Measurements from ENCODE around the gene TMEM119.

The TMEM119 gene

GRCh38 chr12:108597559-108598471 lies at the start of gene TMEM119:
TMEM119 (minus strand) TSS chr12:108598084; CDS start chr12:108592383, 5,701 bp downstream.
- DNase-seq, result no peak

DNA sequence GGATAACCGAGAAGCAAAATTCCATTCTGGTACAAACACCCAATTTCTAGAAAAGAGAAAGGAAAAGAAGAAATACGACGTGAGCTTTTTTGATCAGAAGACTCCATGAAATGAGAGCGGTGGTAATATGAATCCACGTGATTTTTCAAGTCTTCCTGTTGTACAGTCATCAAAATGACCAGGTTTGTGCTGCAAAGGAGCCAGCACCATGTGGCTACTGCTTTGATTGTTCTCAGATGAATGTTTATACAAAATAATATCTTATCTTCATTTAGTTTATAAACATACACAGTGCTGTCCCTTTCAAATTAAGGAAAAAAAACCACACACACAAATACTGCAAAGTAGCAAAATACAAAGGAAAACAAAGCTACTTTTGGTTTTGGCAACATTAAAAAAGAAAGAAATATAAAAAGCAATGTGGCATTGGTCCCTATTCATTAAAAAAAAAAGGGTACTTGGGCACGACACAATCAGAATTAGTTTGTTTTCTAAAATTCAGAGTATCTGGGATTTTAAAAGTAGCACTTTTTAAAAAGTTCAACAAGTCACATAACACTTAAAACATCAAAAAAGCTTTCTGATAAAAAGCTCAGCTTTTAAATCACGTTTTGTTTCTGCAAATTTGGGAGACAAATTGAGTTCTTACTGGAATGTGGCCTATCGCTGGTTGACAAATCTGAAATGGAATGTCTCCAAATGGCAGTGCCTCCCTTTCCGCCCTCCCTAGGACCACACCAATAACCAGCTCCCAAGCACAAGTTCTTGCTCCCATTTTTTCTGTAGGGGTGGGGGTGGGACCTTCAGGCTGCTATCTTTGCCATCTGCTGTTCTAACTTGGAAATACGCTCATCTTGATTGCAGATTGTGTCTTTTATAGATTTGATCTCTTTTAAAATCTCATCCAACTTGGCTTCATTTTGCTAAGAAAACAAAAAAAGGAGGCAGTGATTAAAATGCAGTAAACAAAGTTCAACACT lies 49.0 kb upstream of the TMEM119 start:
- DNase-seq, result no peak

DNA sequence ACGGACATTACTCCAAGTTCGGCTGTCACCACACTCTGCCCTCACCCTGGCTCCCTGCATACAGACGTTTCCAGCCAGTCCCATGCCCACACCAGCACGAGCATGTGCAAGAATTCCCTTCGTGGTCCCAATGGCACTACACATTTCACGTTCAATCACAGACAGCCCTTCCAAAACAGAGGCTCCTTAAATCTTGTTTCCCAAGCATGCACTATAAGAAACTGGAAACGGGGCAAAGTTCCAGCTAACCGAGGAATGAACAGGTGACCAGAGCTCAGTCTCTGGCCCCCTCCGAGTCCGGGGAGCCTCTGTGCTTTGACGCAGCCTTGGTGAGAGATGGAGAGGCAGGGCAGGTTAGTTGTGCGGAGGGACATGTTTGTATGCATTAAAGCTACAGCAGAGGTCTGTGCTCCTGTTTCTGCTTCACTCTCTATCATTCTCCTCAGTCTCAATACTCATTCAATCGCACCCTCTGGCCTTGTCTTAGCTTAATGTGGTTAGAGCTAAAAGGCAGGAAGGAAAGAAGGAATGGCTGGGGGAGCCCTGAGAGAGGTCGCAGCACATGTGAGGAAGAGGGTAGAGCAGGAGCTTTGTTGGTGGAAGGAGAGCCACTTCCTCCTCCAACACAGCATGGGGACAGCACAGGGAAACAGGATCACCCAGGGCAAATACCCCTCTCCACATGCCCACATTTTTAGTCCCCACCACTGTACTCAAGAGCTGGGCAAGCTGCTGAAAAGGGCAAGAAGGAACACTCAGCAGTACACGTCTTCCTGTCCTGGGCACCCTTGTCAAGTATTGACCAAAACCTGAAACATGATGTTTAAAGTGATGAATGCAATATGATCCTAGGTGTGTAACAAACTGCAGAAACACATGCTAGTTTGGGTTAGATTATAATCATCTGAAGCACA lies 48.1 kb upstream of the TMEM119 start:
- no peak for DNase-seq

DNA sequence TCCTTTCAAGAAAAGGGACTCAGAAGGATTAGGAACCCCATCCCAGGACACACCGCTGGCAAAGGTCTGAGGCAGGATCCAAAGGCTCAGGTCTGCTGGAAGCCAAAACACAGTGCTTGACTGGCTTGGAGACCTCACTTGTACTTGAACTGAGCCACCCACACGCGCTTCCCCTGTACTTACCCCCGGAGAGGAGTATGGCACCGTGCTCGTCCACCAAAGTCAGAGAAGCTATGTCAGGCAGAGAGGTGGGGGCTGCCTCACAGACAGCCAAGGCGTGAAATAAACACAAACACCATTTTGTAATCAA lies 46.9 kb upstream of the TMEM119 start:
- no peak for DNase-seq

GRCh38 chr12:108643941-108644810 lies 46.3 kb upstream of the TMEM119 start:
- no peak for DNase-seq

DNA sequence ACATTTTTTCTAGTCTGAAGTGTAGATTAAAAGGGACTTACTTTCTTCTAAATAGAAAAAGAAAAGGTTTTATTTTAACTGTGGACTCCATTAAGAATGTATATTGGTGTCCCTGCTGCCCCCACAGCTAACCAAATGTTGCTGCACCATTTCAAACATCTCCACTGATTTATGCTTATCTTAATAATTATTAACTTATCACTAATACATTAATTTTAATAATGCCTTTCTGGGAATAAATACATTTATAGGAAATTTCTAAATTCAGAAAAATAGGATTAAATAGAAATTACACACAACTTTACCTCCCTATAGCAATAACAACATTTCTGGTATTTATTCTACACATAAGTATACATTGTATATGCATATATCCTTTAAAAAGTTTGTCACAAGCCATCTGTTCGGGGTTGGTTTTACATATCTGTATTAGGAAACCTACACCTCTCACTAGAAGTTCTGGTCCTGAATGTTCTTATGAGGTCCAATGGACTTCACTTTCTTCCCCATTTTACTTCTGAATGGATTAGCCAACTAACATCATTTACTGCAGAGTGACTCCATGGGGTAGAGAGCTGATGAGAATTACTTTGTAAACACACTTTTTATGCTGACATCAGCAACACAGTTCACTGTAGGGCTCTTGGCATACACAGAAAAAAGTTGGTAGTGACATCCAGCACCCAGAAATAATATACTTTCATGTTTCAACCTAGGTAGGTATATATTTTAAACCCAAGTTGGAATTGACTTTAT lies 45.2 kb upstream of the TMEM119 start:
- no peak for DNase-seq

DNA sequence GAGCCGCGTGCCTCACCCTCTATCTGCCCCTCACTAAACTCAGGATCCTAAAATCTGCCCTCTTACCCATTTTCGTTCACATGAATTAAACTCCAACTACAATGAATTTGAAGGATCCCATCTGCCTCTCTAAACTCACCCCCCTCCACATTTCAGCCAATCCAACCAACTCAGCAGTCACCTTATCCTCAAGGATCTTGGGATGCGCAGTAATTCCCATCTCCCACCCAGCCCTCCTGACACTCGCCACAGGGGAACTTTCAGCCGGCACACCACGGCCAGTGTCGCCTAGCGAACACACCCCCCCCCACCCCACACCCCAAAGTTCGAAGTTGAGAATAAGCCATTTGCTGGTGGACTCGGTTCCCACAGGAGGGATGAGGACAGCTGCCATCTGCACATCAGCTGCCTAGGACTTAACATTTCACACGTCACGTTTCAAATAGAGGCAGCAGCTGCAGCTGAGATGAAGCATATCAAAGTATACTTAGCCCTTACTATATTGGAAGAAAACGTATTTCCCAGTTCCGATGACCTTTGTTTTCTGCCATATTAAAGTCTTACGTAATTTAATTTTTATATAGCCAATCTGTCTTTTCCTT lies 44.5 kb upstream of the TMEM119 start:
- no peak for DNase-seq

GRCh38 chr12:108641446-108642268 lies 43.8 kb upstream of the TMEM119 start:
- DNase-seq, result no peak

DNA sequence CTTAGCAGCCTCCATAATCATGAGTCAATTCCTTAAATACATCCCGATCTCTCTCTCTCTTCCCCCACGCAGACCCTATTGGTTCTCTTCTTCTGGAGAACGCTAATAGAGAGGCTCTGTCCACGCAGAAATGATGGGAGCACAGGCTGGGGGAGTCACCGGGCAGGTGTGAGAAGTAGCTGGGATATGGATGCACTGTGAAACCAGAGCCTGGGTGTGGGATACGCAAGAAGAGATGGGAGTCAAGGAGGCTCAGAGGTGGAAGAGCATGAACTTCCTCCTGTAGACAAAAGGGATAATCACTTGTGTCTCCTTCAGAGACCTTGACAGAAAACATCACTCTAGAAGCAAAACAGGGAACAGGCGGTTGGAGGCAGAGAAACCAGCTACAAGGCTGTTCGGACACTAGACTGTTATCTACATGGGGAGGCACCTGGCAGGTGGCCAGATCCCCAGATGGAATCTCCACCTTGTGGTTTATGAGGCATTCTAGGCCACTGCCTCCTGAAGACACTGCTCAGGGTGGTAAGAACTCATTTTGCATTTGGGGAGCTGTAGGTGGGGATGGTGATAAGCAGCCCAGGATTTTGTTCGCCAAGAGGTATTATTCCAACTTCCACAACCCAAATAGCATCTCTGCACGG lies 43.0 kb upstream of the TMEM119 start:
- DNase-seq, result no peak

- no peak for DNase-seq
These were observed 41.3 kb upstream of the TMEM119 start for GRCh38 chr12:108638997-108639822.

DNA sequence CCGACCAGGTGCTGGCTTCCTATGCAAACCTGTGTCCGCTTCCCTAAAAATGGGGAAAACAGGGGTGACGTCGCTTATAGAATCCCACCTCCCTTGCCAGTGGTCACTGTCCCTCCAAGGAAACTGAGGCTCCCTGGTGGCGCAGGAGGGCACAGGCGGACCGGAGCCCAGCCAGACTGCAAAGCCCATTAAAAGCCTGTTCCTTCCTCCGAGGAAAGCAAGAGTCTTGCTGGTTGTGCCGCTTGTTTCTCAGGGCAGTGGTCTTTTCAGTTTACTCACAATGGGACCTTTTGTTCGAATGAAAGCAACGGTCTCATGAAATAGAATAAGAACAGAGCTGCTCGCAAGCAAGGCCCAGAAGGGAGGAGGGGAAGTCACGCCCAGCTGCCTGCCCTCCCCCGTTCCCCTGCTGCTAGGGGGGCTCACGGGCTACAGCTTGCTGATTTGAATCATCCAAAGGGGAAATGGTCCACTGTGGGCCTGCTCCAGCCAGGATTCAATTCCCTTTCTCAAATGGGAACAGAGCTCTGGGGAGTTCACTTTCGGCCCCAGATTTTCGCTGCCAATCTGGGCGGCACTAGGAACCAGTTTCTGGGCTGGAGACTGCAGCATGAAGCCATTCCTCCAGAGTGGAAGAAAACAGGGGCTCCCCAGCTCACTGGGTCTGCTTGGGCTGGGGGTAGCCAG lies 40.4 kb upstream of the TMEM119 start:
- DNase-seq, result no peak

GRCh38 chr12:108637222-108637971 lies 39.5 kb upstream of the TMEM119 start:
- no peak for DNase-seq

- no peak for DNase-seq
These were observed 38.3 kb upstream of the TMEM119 start for GRCh38 chr12:108635997-108636808.

DNA sequence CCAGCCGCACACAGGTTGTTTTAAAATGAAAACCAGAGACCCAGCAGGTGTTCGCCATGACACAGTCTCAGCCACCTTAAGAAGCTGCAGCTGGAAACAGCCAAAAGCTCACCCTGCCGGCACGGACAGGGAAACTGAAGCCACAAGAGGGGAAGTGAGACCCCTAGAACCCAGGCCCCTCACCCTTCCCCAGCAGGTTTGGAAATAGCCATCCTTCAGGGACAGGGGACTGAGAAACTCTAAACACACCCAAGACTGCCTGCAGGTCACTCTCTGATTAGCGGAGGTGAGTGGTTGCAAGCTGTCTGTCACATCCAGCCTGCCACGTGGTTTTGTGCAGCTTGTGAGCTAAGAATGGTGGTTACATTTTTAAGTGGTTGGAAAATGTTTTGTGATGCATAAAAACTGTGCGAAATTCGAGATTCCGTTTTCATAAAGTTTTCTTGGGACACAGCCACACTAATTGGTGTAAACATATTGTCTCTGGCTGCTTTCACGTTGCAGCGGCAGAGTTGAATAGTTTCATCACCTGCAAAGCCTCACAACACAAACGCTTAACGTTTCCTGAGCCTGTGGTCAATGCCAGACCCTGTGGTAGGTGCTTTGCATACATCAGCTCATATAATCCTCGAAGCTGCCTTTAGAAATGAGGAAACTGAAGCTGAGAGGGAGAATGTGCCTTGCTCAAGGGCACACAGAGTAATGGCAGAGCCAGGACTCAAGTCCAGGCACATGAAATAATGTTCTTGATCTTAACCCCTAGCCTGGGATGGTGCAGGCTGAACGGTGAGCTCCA lies 37.5 kb upstream of the TMEM119 start:
- peak in 1 of 2 experiments; percentile 35 for DNase-seq

DNA sequence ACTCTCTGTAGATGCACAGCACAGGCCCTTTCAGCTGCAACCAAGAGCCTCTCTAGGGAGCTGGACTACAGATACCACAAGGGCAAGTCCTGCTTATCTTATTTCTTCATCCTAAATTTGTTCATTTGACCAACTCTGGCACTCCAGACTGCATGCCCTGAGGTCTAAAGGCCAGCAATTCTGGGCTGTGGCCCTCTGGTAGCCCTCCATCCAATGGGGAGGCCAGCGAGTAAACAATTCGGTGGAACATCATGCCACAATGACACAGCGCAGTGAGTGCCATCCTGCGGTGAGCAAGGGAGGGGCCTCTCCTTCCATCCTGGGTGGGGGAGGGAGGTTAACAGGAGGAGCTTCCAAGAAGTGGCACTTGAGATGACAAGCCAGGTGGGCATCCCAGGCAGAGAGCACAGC lies 36.5 kb upstream of the TMEM119 start:
- DNase-seq, result peak in 1 of 2 experiments; percentile 49

Data from stimulated activated CD4-positive, alpha-beta T cell treated with anti-CD3 and anti-CD28 coated beads, Interleukin-4, amount 100 ng/mL, for 4 hours (primary cell).